ENCODE data around the gene MOBP.

GRCh38 chr3:39446444-39446843, 21.0 kb upstream of the MOBP start:
- TF ChIP-seq POLR2AphosphoS5 (IDR thresholded peaks at IDR 0.05; ENCODE audit: low read depth, low read length) (no peak), POLR2A (IDR thresholded peaks at IDR 0.05; ENCODE audit: low read depth, low read length) (no peak), SPI1 (IDR thresholded peaks at IDR 0.05; ENCODE audit: low read depth, low read length) (no peak), PAX5 (IDR thresholded peaks at IDR 0.05; ENCODE audit: insufficient read depth, low read length, severe bottlenecking) (no peak)
